H9 (cell line): Measurements from ENCODE around the gene LACTB. TPM values are rescaled to one million over a fixed set of nuclear protein-coding genes. Genes with fewer than 3 reads are reported as not detected.

ENCODE experiments used
- DNase-seq: peaks from one replicate; pipeline ENCODE4 v3.0.0-alpha.2; 2017
- H2AFZ ChIP-seq: one replicate; pipeline ENCODE4 v1.6.1; 2013; ENCODE audit warnings: mild to moderate bottlenecking, low read length, control low read depth, moderate library complexity
- H2AK5ac ChIP-seq: 2 replicates; pipeline ENCODE4 v1.6.1; 2013; ENCODE audit warnings: low read length, control low read depth, mixed read lengths; ENCODE audit not compliant: insufficient read length
- H2BK120ac ChIP-seq: one replicate; pipeline ENCODE4 v1.6.1; 2013; ENCODE audit warnings: low read depth, mild to moderate bottlenecking, low read length, control low read depth, inconsistent platforms; ENCODE audit not compliant: poor library complexity, severe bottlenecking
- H2BK12ac ChIP-seq: 2 replicates; pipeline ENCODE4 v1.6.1; 2013; ENCODE audit warnings: low read length, control low read depth, mixed read lengths, low read depth; ENCODE audit not compliant: insufficient read length
- H2BK15ac ChIP-seq: 2 replicates; pipeline ENCODE4 v1.6.1; 2013; ENCODE audit warnings: low read depth, low read length, control low read depth
- H2BK20ac ChIP-seq: one replicate; pipeline ENCODE4 v1.6.1; 2013; ENCODE audit warnings: low read depth, mild to moderate bottlenecking, low read length, control low read depth, inconsistent platforms; ENCODE audit not compliant: poor library complexity, severe bottlenecking
- H2BK5ac ChIP-seq: 2 replicates; pipeline ENCODE4 v1.6.1; 2013; ENCODE audit warnings: low read length, control low read depth, mixed read lengths; ENCODE audit not compliant: insufficient read length
- H3K14ac ChIP-seq: 2 replicates; pipeline ENCODE4 v1.6.1; 2013; ENCODE audit warnings: low read length, control low read depth; ENCODE audit not compliant: insufficient read depth
- H3K18ac ChIP-seq: 2 replicates; pipeline ENCODE4 v1.6.1; 2013; ENCODE audit warnings: low read depth, mild to moderate bottlenecking, mixed read lengths, low read length, control low read depth; ENCODE audit not compliant: insufficient read length
- H3K23ac ChIP-seq: 2 replicates; pipeline ENCODE4 v1.6.1; 2013; ENCODE audit warnings: low read length, control low read depth, mixed read lengths, low read depth; ENCODE audit not compliant: insufficient read length
- H3K23me2 ChIP-seq: 2 replicates; pipeline ENCODE4 v1.6.1; 2013; ENCODE audit warnings: low read depth, mild to moderate bottlenecking, mixed read lengths, low read length, control low read depth; ENCODE audit not compliant: insufficient read length, poor library complexity, severe bottlenecking
- H3K27ac ChIP-seq: 2 replicates; pipeline ENCODE4 v1.5.1; 2013; ENCODE audit warnings: low read length, control low read depth, mixed read lengths, low read depth; ENCODE audit not compliant: insufficient read length
- H3K27me3 ChIP-seq: 2 replicates; pipeline ENCODE4 v1.6.1; 2013; ENCODE audit warnings: low read length, control low read depth, inconsistent platforms; ENCODE audit not compliant: insufficient read depth
- H3K4ac ChIP-seq: 2 replicates; pipeline ENCODE4 v1.6.1; 2013; ENCODE audit warnings: low read depth, mild to moderate bottlenecking, control low read depth, inconsistent platforms, low read length, moderate library complexity
- H3K4me1 ChIP-seq: 2 replicates; pipeline ENCODE4 v1.6.1; 2013; ENCODE audit warnings: low read length, control low read depth, inconsistent platforms; ENCODE audit not compliant: insufficient read depth
- H3K4me2 ChIP-seq: 2 replicates; pipeline ENCODE4 v1.6.1; 2013; ENCODE audit warnings: low read length, control low read depth, mixed read lengths; ENCODE audit not compliant: insufficient read length, insufficient read depth
- H3K56ac ChIP-seq: 2 replicates; pipeline ENCODE4 v1.6.1; 2013; ENCODE audit warnings: low read depth, mild to moderate bottlenecking, mixed read lengths, low read length, control low read depth; ENCODE audit not compliant: insufficient read length
- H3K79me1 ChIP-seq: 2 replicates; pipeline ENCODE4 v1.6.1; 2013; ENCODE audit warnings: low read depth, mild to moderate bottlenecking, moderate library complexity, low read length, control low read depth, inconsistent platforms; ENCODE audit not compliant: insufficient read depth, poor library complexity, severe bottlenecking
- H3K79me2 ChIP-seq: 2 replicates; pipeline ENCODE4 v1.6.1; 2013; ENCODE audit warnings: low read length, control low read depth, inconsistent platforms; ENCODE audit not compliant: insufficient read depth
- H3K9ac ChIP-seq: 2 replicates; pipeline ENCODE4 v1.6.1; 2013; ENCODE audit warnings: low read length, control low read depth, mixed read lengths; ENCODE audit not compliant: insufficient read length; ENCODE audit errors: extremely low read depth
- H3K9me3 ChIP-seq: one replicate; pipeline ENCODE4 v1.6.1; 2013; ENCODE audit warnings: low read depth, low read length, inconsistent platforms; ENCODE audit not compliant: control insufficient read depth
- H3T11ph ChIP-seq: one replicate; pipeline ENCODE4 v1.6.1; 2013; ENCODE audit warnings: mild to moderate bottlenecking, low read length, control low read depth, inconsistent platforms
- H4K20me1 ChIP-seq: one replicate; pipeline ENCODE4 v1.6.1; 2013; ENCODE audit not compliant: control insufficient read depth, insufficient read length, insufficient read depth
- H4K5ac ChIP-seq: 2 replicates; pipeline ENCODE4 v1.6.1; 2013; ENCODE audit warnings: low read depth, mild to moderate bottlenecking, mixed read lengths, low read length, control low read depth; ENCODE audit not compliant: insufficient read length
- H4K8ac ChIP-seq: replicated peaks from 2 replicates; pipeline ENCODE4 v1.6.1; 2013; ENCODE audit warnings: low read length, control low read depth, mixed read lengths, low read depth; ENCODE audit not compliant: insufficient read length
- H4K91ac ChIP-seq: 2 replicates; pipeline ENCODE4 v1.6.1; 2013; ENCODE audit warnings: low read depth, mild to moderate bottlenecking, moderate library complexity, mixed read lengths, low read length, control low read depth; ENCODE audit not compliant: insufficient read length
- H3K27ac Mint-ChIP-seq, 3 experiments: 2 replicates in 2 of 3; 3 replicates in 1 of 3; pipeline ENCODE4 v1.8.0; 2020 to 2021; ENCODE audit warnings: mixed read lengths in 3 of 3, mild to moderate bottlenecking in 1 of 3, moderate library complexity in 1 of 3
- H3K27me3 Mint-ChIP-seq: 2 replicates; pipeline ENCODE4 v1.8.0; 2021; ENCODE audit warnings: low read depth, mild to moderate bottlenecking, moderate library complexity, mixed read lengths
- H3K36me3 Mint-ChIP-seq, 3 experiments: 2 replicates in 2 of 3; 3 replicates in 1 of 3; pipeline ENCODE4 v1.8.0; 2020 to 2021; ENCODE audit warnings: low read depth in 3 of 3, mixed read lengths in 3 of 3; ENCODE audit not compliant: insufficient read depth in 1 of 3
- H3K4me1 Mint-ChIP-seq, 2 experiments: 2 replicates each; pipeline ENCODE4 v1.8.0; 2020; ENCODE audit warnings: mixed read lengths in 2 of 2
- H3K4me3 Mint-ChIP-seq, 2 experiments: 2 replicates in 1 of 2; 3 replicates in 1 of 2; pipeline ENCODE4 v1.8.0; 2020 to 2021; ENCODE audit warnings: mild to moderate bottlenecking in 2 of 2, mixed read lengths in 2 of 2, moderate library complexity in 1 of 2
- H3K9me3 Mint-ChIP-seq, 2 experiments: 2 replicates in 1 of 2; 3 replicates in 1 of 2; pipeline ENCODE4 v1.8.0; 2020; ENCODE audit warnings: mild to moderate bottlenecking in 2 of 2, mixed read lengths in 2 of 2, moderate library complexity in 1 of 2
- CTCF ChIP-seq: fragments of 200-600 bp; sonication (generic); conservative IDR thresholded peaks from 3 replicates; pipeline ENCODE4 v1.8.0; 2021; ENCODE audit warnings: antibody characterized with exemption, mild to moderate bottlenecking
- WGBS: extraction: QIAGEN DNeasy Blood & Tissue Kit; methylation state at CpG from one replicate; pipeline ENCODE4 v1.1.7; 2013; ENCODE audit warnings: missing lambda C conversion rate, low lambda C conversion rate, mixed read lengths; ENCODE audit not compliant: insufficient read length; ENCODE audit errors: extremely low coverage; 5-methylcytosine and 5-hydroxymethylcytosine counted together
- total RNA-seq: library from RNA; stranded (reverse); gene quantifications from 2 replicates; pipeline ENCODE4 v1.2.1, GENCODE V29; 2021

LACTB gene
- total RNA-seq, 1 experiment from 2014 or later, result 10.3 TPM

DNA sequence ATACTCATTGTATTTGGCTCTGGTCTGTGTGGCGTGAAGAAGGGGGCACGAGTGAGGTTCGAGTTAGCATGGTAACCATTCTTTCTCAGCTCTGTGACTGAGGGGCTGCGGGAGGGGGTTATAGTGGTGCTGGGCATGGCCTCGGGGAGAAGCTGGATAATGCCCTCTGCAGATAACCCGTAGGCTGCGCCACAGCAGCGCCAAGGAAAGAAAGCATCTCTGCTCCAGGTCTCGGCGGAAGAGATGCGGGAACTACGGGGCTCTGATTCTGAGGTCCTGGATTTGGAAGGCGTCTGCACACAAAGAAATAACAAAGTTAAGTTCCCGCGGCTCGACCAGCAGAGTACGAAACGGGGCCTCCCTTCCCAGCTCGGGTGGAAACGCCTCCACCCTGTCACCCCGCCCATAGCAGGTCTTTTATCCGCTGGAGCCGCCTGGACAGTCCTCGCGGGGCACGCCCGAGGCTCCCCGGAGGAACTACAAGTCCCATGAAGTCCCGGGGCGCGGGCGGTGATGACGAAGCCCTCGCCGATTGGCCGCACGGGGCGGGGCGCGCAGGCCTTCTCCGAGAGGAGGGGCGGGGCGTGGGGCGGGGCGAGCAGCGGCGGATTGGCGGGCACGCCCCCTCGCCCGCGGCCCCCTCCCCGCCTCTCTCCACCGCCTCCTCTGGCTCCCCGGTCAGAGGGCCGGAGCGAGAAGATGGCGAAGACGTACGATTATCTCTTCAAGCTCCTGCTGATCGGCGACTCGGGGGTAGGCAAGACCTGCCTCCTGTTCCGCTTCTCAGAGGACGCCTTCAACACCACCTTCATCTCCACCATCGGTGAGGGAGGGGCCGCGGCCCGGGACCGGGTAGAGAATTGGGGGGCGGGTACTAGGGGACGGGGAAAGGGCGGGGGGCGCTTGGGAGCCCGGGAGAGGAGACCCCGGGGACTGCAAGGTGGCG lies 67.5 kb downstream of the LACTB start, which contains the start of gene RAB8B:
Gene RAB8B (plus strand): TSS at position 681 of the 946 bp plus-strand sequence. CDS start 19 bp downstream, at position 700.
- Histone ChIP-seq H3T11ph (no peak within 1 kb of the TSS), H3K23ac (no peak within 1 kb of the TSS), H4K91ac (no peak within 1 kb of the TSS), H2BK5ac (no peak within 1 kb of the TSS), H2AK5ac (no peak within 1 kb of the TSS), H3K9me3 (no peaks in the 10 kb centered on the region), H2BK15ac (no peak within 1 kb of the TSS; the same call in 1 of the 2 replicates), H3K18ac (peak within 1 kb of the TSS; percentile 36), H3K9ac (peak within 1 kb of the TSS; percentile 65), H3K4me1 (no peaks in the 10 kb centered on the region), H2AFZ (no peak within 1 kb of the TSS), H3K27me3 (no peaks in the 10 kb centered on the region), H2BK20ac (no peak within 1 kb of the TSS), H3K14ac (peak within 1 kb of the TSS; percentile 25; the same call in 1 of the 2 replicates), H3K4ac (no peak within 1 kb of the TSS), H3K79me1 (no peaks in the 10 kb centered on the region), H3K27ac (no peak within 1 kb of the TSS), H3K23me2 (peaks cover 7% of the 10 kb centered on the region), H3K56ac (no peak within 1 kb of the TSS), H2BK12ac (no peak within 1 kb of the TSS), H4K8ac (no peak within 1 kb of the TSS), H3K4me2 (peak within 1 kb of the TSS; percentile 98), H4K20me1 (no peaks in the 10 kb centered on the region), H4K5ac (no peak within 1 kb of the TSS), H3K79me2 (peaks cover 11% of the 10 kb centered on the region; the same call in 1 of the 2 replicates), H2BK120ac (no peak within 1 kb of the TSS)
- peak; percentile 98 for DNase-seq
- H3K4me1 Mint-ChIP-seq, result peaks cover 38 to 40% of the 10 kb centered on the region in 2 experiments
- H3K4me3 Mint-ChIP-seq, result peak within 1 kb of the TSS; percentile 89 to 91
- no peaks in the 10 kb centered on the region for H3K9me3 Mint-ChIP-seq
- H3K27me3 Mint-ChIP-seq, result no peaks in the 10 kb centered on the region
- no peak for TF ChIP-seq CTCF
- H3K27ac Mint-ChIP-seq, result peak within 1 kb of the TSS; percentile 94 to 97 (median 97)
- no peaks in the 10 kb centered on the region for H3K36me3 Mint-ChIP-seq
- no CpG with 5 or more reads among the region's 77 CpGs for WGBS
